HepG2 (cell line): Measurements from ENCODE around the gene TIA1. TPM values are rescaled to one million over a fixed set of nuclear protein-coding genes. Genes with fewer than 3 reads are reported as not detected.

Experiments used
- AHR ChIP-seq: IDR thresholded peaks from 2 replicates; pipeline ENCODE4 v1.6.1; 2018; ENCODE audit warnings: missing genetic modification reagents, missing compliant biosample characterization
- ASH2L ChIP-seq: fragments of 300-600, 200-600 bp; sonication (generic); IDR thresholded peaks from 2 replicates; pipeline ENCODE4 v1.7.0; 2017; ENCODE audit warnings: low read depth, mild to moderate bottlenecking, moderate library complexity, mixed read lengths, low read length; ENCODE audit not compliant: insufficient read length
- GATA4 ChIP-seq: sonication (generic); IDR thresholded peaks from 2 replicates; pipeline ENCODE4 v1.6.1; 2016; ENCODE audit warnings: antibody characterized with exemption, low read depth, borderline replicate concordance
- GTF3A ChIP-seq: sonication (generic); formaldehyde crosslinking; conservative IDR thresholded peaks from 2 replicates; pipeline ENCODE4 v1.4.0; 2020; ENCODE audit warnings: mild to moderate bottlenecking, missing genetic modification reagents
- HDAC2 ChIP-seq: sonication (generic); formaldehyde crosslinking; IDR thresholded peaks from 2 replicates; pipeline ENCODE4 v1.4.0; 2020; ENCODE audit warnings: missing genetic modification reagents
- HNF4G ChIP-seq, 2 experiments: sonication (generic) in 1 of 2; formaldehyde crosslinking in 1 of 2; IDR thresholded peaks; 2 replicates each; pipeline versions ENCODE4 v1.4.0 to v1.6.1; 2011 to 2020; ENCODE audit warnings: borderline replicate concordance in 2 of 2, low read depth in 2 of 2, mild to moderate bottlenecking in 2 of 2, low read length in 1 of 2, missing genetic modification reagents in 1 of 2, moderate library complexity in 1 of 2
- KAT8 ChIP-seq: IDR thresholded peaks from 2 replicates; pipeline ENCODE4 v1.6.1; 2016; ENCODE audit warnings: missing genetic modification reagents, missing compliant biosample characterization
- MIER3 ChIP-seq: IDR thresholded peaks from 2 replicates; pipeline ENCODE4 v1.6.1; 2016; ENCODE audit warnings: missing compliant biosample characterization, borderline replicate concordance
- RARA ChIP-seq: IDR thresholded peaks from 2 replicates; pipeline ENCODE4 v1.6.1; 2016; ENCODE audit warnings: missing genetic modification reagents, missing compliant biosample characterization
- SIN3A ChIP-seq: IDR thresholded peaks from 2 replicates; pipeline ENCODE4 v1.6.1; 2011; ENCODE audit warnings: low read depth, mild to moderate bottlenecking, control low read depth, low read length, borderline replicate concordance
- ZBTB7B ChIP-seq: sonication (generic); formaldehyde crosslinking; IDR thresholded peaks from 2 replicates; pipeline ENCODE4 v1.4.0; 2020; ENCODE audit warnings: missing genetic modification reagents
- ZMAT3 ChIP-seq: sonication (generic); formaldehyde crosslinking; conservative IDR thresholded peaks from 2 replicates; pipeline ENCODE4 v1.7.0; 2021; ENCODE audit warnings: missing genetic modification reagents
- ZNF121 ChIP-seq: sonication (generic); formaldehyde crosslinking; IDR thresholded peaks from 2 replicates; pipeline ENCODE4 v1.5.0; 2020; ENCODE audit warnings: mild to moderate bottlenecking, missing genetic modification reagents
- ZNF432 ChIP-seq: sonication (generic); formaldehyde crosslinking; IDR thresholded peaks from 2 replicates; pipeline ENCODE4 v1.5.0; 2020; ENCODE audit warnings: missing genetic modification reagents, mild to moderate bottlenecking, borderline replicate concordance
- ZNF44 ChIP-seq: sonication (generic); formaldehyde crosslinking; IDR thresholded peaks from 2 replicates; pipeline ENCODE4 v1.5.1; 2020; ENCODE audit warnings: mild to moderate bottlenecking, missing genetic modification reagents
- ZNF558 ChIP-seq: sonication (generic); formaldehyde crosslinking; IDR thresholded peaks from 2 replicates; pipeline ENCODE4 v1.9.0; 2022; ENCODE audit warnings: mild to moderate bottlenecking, missing genetic modification reagents, borderline replicate concordance
- polyA plus RNA-seq, 8 experiments: library from polyadenylated mRNA; depleted of rRNA in 3 of 8; stranded (reverse) in 7 of 8; unstranded in 1 of 8; fragments of >200 nt; fragmentation: Illumina TruSeq in 4 of 8; extraction: Trizol in 4 of 8; gene quantifications; 2 replicates each; pipeline versions ENCODE4 v1.2.1 to v1.2.3, GENCODE V29; 2011 to 2016; ENCODE audit warnings: low read depth in 4 of 8, missing spikeins in 1 of 8, mixed read lengths in 1 of 8; ENCODE audit not compliant: insufficient read depth in 1 of 8
- total RNA-seq, 5 experiments: library from RNA; depleted of rRNA; stranded (reverse); fragments of >200 nt; fragmentation: Illumina TruSeq; extraction: Trizol; gene quantifications; 2 replicates each; pipeline ENCODE4 v1.2.3, GENCODE V29; 2016; ENCODE audit warnings: low read depth in 1 of 5
- TF ChIP-seq, protein P1 (sequence below): sonication (generic); formaldehyde crosslinking; IDR thresholded peaks from 2 replicates; pipeline ENCODE4 v1.4.0; 2020; ENCODE audit warnings: missing genetic modification reagents
- TF ChIP-seq, protein P2 (sequence below): IDR thresholded peaks from 2 replicates; pipeline ENCODE4 v1.6.1; 2018; ENCODE audit warnings: missing genetic modification reagents
- TF ChIP-seq, protein P3 (sequence below): fragments of 450-650 bp; IDR thresholded peaks from 2 replicates; pipeline ENCODE4 v1.6.1; 2016
- TF ChIP-seq, protein P4 (sequence below): IDR thresholded peaks from 2 replicates; pipeline ENCODE4 v1.6.1; 2016; ENCODE audit warnings: low read depth, borderline replicate concordance

The TIA1 gene
- total and polyA plus RNA-seq, 2 of the 13 experiments (the other 11 are each of a cell fraction or from before 2014, with no cell fraction given), result 209 to 319 TPM

DNA sequence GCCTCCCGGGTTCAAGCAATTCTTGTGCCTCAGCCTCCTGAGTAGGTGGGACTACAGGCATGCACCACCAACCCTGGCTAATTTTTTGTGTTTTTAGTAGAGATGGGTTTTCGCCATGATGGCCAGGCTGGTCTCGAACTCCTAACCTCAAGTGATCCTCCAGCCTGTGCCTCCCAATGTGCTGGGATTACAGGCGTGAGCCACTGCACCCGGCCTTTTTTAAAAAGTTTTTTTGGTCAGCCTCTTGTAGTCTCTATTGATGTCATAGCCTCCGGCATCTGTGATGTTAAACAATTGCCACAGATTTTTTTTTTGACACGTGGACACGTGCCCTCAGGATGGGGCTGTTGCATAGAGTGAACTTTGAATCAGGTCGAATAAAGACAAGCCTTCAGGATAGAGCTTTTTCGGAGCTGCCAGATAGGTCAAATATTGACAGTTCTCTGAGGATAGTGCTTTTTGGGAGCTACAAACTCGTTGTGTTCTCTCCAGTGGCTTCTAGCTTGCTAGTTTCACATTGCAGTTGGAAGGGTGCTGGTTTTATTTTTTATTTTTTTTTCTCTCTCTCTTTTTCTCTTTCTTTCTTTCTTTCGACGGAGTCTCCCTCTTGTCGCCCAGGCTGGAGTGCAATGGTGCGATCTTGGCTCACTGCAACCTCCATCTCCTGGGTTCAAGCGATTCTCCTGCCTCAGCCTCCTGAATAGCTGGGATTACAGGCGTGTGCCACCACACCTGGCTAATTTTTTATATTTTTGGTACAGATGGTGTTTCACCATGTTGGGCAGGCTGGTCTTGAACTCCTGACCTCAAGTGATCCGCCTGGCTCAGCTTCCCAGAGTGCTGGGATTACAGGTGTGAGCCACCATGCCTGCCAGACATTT is 21.2 kb upstream of the TIA1 start (continued):
- TF ChIP-seq, protein P1, sequence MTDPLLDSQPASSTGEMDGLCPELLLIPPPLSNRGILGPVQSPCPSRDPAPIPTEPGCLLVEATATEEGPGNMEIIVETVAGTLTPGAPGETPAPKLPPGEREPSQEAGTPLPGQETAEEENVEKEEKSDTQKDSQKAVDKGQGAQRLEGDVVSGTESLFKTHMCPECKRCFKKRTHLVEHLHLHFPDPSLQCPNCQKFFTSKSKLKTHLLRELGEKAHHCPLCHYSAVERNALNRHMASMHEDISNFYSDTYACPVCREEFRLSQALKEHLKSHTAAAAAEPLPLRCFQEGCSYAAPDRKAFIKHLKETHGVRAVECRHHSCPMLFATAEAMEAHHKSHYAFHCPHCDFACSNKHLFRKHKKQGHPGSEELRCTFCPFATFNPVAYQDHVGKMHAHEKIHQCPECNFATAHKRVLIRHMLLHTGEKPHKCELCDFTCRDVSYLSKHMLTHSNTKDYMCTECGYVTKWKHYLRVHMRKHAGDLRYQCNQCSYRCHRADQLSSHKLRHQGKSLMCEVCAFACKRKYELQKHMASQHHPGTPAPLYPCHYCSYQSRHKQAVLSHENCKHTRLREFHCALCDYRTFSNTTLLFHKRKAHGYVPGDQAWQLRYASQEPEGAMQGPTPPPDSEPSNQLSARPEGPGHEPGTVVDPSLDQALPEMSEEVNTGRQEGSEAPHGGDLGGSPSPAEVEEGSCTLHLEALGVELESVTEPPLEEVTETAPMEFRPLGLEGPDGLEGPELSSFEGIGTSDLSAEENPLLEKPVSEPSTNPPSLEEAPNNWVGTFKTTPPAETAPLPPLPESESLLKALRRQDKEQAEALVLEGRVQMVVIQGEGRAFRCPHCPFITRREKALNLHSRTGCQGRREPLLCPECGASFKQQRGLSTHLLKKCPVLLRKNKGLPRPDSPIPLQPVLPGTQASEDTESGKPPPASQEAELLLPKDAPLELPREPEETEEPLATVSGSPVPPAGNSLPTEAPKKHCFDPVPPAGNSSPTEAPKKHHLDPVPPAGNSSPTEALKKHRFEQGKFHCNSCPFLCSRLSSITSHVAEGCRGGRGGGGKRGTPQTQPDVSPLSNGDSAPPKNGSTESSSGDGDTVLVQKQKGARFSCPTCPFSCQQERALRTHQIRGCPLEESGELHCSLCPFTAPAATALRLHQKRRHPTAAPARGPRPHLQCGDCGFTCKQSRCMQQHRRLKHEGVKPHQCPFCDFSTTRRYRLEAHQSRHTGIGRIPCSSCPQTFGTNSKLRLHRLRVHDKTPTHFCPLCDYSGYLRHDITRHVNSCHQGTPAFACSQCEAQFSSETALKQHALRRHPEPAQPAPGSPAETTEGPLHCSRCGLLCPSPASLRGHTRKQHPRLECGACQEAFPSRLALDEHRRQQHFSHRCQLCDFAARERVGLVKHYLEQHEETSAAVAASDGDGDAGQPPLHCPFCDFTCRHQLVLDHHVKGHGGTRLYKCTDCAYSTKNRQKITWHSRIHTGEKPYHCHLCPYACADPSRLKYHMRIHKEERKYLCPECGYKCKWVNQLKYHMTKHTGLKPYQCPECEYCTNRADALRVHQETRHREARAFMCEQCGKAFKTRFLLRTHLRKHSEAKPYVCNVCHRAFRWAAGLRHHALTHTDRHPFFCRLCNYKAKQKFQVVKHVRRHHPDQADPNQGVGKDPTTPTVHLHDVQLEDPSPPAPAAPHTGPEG (CRISPR knock-in tag), result peak; percentile 66; the same call in 1 of the 2 replicates
- TF ChIP-seq, protein P2, sequence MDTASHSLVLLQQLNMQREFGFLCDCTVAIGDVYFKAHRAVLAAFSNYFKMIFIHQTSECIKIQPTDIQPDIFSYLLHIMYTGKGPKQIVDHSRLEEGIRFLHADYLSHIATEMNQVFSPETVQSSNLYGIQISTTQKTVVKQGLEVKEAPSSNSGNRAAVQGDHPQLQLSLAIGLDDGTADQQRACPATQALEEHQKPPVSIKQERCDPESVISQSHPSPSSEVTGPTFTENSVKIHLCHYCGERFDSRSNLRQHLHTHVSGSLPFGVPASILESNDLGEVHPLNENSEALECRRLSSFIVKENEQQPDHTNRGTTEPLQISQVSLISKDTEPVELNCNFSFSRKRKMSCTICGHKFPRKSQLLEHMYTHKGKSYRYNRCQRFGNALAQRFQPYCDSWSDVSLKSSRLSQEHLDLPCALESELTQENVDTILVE (CRISPR knock-in tag), result peak; percentile 93
- TF ChIP-seq AHR (CRISPR knock-in tag), result peak; percentile 30; the same call in 1 of the 2 replicates
- TF ChIP-seq, protein P3, sequence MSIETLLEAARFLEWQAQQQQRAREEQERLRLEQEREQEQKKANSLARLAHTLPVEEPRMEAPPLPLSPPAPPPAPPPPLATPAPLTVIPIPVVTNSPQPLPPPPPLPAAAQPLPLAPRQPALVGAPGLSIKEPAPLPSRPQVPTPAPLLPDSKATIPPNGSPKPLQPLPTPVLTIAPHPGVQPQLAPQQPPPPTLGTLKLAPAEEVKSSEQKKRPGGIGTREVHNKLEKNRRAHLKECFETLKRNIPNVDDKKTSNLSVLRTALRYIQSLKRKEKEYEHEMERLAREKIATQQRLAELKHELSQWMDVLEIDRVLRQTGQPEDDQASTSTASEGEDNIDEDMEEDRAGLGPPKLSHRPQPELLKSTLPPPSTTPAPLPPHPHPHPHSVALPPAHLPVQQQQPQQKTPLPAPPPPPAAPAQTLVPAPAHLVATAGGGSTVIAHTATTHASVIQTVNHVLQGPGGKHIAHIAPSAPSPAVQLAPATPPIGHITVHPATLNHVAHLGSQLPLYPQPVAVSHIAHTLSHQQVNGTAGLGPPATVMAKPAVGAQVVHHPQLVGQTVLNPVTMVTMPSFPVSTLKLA, result peak; percentile 99
- TF ChIP-seq ZBTB7B, result peak; percentile 59; the same call in 1 of the 2 replicates
- TF ChIP-seq ZNF558, result peak; percentile 94; the same call in 1 of the 2 replicates
- TF ChIP-seq ZNF432 (CRISPR knock-in tag), result peak; percentile 98
- TF ChIP-seq HDAC2, result peak; percentile 98
- peak; percentile 76 for TF ChIP-seq RARA (CRISPR knock-in tag)
- TF ChIP-seq KAT8 (CRISPR knock-in tag), result peak; percentile 83
- peak; percentile 96 for TF ChIP-seq MIER3
- TF ChIP-seq GTF3A, result 0 out of 2 replicates have a peak, but pooled peaks have one; percentile 48
- peak; percentile 46 for TF ChIP-seq ZNF121 (CRISPR knock-in tag)
- TF ChIP-seq SIN3A, result peak; percentile 98
- TF ChIP-seq ZNF44 (CRISPR knock-in tag), result peak; percentile 78; the same call in 1 of the 2 replicates
- TF ChIP-seq, protein P4, sequence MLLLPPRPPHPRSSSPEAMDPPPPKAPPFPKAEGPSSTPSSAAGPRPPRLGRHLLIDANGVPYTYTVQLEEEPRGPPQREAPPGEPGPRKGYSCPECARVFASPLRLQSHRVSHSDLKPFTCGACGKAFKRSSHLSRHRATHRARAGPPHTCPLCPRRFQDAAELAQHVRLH (CRISPR knock-in tag), result peak; percentile 76; the same call in 1 of the 2 replicates
- TF ChIP-seq ASH2L, result peak; percentile 71
- TF ChIP-seq HNF4G (IDR thresholded peaks at IDR 0.05; ENCODE audit: borderline replicate concordance, low read depth, low read length), result peak; percentile 95
- TF ChIP-seq HNF4G (CRISPR knock-in tag; IDR thresholded peaks at IDR 0.05; ENCODE audit: borderline replicate concordance, low read depth), result peak; percentile 90
- peak; percentile 66; the same call in 1 of the 2 replicates for TF ChIP-seq GATA4
- 0 out of 2 replicates have a peak, but pooled peaks have one; percentile 48 for TF ChIP-seq ZMAT3
